HG02943 (cell line): Measurements from ENCODE around the gene NFAT5.

ENCODE experiments used
- ATAC-seq: cut with Tn5 transposase; IDR thresholded peaks from one replicate; pipeline ENCODE4 v1.9.1; 2021; ENCODE audit warnings: mild to moderate bottlenecking, low read depth, moderate library complexity; ENCODE audit not compliant: unreplicated experiment

The NFAT5 gene

DNA sequence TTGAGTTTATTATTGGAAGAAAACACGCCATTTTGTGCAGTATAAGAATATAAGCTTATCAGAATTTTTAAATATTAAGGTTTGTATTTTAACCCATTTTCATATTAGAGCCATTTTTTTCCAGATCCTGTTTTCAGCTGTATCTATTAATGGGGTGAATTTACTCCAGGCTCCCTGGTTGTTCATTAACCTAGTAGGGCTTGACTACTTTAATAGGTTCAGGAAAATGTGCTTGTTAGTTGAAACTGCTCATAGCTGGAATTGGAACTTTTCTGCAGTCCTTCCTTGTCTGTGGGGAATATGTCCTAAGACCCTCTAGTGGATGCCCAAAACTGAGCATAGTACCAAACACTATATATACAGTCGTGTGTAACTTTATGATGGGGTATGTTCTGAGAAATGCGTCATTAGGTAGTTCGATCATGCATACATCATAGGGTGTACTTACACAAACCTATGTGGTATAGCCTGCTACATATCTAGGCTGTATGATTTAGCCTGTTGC lies 28.0 kb downstream of the NFAT5 start:
- no peak for ATAC-seq

DNA sequence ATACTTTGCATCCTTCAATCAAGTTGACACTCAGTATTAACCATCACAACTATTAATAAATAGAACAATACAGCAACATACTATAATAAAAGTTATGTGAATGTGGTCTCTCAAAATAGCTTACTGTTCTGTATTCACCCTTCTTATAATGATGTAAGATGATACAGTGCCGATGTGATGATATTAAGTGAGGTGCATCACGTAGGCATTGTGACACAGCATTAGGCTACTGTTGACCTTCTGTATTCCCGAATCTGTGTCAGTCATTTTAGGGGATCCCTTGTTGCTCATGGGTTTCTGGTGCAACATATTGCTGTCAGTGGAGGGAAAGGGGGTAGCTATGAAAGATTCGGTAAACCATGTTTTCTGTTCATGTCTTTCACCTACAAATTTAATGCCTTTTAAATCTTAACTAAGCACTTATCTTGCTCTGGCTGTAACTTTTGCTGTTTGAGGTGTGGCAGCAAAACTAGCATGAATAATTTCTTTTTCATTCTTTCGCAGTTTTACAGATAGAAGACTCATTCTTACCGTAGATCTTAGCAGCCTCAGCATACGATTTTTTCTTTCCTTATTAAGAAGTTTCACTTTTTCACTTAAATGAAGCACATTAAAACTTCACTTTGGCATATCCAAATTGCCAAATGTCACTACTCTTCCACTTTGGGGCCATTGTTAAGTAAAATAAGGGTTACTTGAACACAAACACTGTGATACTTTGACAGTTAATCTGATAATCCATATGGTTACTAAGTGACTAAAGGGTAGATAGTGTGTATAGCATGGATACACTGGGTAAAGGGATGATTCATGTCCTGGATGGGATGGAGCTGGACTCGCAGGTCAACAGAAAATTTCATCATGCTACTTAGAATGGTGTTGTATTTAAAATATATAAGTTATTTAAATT lies 29.6 kb downstream of the NFAT5 start:
- ATAC-seq, result no peak

DNA sequence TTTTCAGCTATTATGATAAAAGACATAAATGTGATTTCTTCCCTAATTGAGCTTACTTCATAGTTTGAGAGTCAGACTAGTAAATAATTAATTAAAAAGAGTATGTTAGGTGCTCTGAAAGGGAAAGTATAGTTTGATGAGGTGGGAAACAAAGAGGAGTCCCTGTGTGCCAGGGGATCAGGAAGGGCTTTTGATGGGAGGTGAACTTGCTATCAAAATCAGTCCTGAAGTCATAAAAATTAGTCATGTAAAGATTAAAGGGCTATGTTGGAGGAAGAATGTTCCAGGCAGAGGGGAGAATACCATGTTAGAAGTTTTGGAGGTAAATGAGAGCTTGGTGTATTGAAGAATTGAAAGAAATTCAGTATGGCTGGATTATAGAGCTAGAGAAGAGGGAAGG lies 31.0 kb downstream of the NFAT5 start:
- ATAC-seq, result no peak

DNA sequence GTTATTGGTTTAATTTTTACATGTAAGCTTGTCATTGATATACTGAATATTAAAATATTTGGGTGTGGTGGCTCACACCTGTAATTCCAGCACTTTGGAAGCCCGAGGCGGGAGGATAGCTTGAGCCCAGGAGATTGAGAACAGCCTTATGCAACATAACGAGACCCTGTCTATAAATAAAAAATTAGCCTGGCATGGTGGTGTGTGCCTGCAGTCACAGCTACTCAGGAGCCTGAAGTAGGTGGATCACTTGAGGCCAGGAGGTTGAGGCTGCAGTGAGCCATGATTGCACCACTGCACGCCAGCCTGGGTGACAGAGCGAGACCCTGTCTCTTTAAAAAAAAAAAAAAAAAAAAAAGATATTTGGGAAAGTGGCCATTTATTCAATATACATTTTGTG lies 32.3 kb downstream of the NFAT5 start:
- ATAC-seq, result no peak

DNA sequence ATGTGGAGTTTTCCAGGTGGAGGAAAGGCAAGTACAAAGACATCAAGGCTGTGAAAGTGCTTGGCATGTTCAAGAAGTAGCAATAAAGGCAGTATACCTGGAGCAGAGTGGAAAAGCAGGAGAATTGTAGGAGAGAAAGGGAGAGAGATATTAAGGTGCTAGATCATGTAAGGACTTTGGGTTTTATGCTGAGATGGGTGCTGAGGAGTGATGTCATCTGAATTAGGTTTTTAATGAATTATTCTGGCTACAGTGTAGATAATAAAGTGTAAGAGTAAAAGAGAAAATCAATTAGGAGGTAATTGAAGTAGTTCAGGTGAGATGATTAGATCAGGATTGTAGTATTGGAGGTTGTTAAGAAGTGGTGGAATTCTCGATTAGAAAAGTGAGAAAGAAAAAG lies 34.0 kb downstream of the NFAT5 start:
- no peak for ATAC-seq

DNA sequence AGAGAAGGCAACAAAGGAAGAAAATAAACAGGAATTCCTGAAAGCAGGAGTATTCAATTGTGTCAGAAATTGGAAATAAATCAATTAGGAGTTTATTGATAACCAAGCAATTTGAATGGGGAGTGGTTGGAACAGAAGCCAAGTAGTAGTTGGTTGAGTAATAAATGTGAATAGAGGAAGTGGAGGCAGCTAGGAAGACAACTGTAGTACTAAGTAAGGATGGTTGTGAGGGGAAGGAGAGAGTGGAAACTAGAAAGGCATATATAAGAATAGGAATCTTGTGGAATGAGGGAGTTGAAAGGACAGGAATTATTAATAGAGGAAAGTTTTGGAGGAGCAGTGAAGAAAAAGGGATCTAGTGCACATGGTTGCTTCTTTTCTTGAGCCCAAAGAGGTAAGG lies 34.4 kb downstream of the NFAT5 start:
- ATAC-seq, result no peak

DNA sequence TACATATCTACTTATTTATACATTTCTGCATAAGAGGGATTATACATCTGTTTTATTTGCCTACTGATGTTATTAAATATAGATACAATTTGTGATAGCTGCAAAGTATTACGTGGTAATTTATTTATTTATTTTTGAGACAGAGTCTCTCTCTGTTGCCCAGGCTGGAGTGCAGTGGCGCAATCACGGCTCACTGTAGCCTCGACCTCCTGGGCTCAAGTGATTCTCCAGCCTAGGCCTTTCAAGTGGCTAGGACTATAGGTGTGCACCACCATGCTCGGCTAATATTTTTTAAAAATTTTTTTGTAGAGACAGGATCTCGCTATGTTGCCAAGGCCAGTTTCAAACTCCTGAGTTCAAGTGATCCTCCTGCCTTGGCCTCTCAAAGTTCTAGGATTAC lies 35.5 kb downstream of the NFAT5 start:
- ATAC-seq, result no peak

DNA sequence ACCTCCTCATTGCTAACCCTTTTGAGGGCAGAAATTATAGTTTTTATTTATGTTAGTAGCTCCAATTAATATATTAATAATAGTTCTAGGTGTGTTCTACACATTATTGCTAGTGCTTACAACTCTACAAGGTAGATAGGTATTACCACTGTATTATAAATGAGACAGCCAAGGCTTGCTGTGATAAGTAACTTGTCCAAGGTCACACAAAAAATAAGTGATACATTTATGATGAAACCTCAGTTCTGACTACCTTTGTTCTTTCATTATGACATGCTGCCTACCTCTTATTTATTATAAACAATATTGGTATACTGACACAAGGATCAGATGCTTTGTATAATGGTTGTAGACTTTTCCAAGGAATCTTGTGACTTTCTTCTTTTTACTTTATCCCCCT lies 41.2 kb downstream of the NFAT5 start:
- no peak for ATAC-seq

DNA sequence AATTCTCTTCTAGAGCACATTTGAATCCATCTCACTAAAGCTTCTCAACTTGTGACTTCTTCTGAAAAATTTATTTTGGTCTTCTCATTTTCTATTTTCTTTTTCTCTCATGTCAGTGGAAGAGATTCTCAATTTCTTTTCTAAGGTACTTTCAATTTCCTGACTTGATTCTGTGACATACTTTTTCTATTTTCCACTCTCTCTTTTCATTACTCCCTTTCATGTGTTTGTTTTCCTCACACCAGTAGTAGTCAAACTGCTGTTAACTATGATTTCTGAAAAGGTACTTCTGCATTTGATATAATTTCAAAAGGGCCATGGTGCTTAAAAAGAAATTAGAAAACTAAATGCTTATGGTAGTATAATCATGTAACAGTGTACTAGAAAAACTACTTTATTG lies 41.9 kb downstream of the NFAT5 start:
- ATAC-seq, result no peak

DNA sequence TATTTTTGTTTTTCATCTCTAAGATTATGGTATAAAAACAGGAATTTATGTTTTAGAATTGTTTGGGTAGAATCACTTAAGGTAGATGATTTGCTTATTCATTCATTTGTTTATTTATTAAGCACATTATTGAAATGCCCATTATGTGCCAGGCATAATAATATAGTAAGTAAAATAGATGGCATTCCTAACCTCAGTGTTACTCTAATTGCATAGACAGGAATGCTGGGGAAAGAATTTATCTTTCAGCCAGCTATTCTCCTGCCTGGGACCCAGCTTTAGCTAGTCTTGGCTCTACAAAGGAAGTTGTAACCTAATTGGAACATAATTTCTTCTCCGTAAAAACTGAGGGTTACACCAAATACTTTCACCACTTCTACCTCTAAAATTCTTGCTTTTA lies 44.6 kb downstream of the NFAT5 start:
- ATAC-seq, result no peak

DNA sequence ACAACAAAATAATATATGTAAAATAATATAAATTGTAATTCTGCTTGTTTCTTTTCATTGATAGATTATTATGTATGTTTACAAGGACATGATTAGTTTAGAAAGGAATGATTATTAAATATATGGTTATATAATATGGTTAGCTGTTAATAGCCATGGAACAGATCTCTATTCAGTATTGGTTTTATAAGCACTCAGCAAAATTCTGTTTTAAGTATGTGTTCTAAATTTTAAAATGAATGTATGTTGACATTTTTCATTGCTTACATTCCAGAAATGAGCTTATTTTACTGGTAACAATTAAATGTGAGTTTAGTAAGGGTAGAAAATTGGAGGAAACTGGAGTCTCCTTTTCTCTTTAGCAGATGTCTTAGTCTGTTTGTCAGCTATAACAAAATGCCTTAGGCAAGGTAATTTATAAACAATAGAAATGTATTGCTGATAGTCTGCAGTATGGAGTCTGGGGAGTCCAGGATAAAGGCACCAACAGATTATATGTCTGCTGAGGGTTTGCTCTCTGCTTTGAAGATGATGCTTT lies 45.4 kb downstream of the NFAT5 start:
- no peak for ATAC-seq

DNA sequence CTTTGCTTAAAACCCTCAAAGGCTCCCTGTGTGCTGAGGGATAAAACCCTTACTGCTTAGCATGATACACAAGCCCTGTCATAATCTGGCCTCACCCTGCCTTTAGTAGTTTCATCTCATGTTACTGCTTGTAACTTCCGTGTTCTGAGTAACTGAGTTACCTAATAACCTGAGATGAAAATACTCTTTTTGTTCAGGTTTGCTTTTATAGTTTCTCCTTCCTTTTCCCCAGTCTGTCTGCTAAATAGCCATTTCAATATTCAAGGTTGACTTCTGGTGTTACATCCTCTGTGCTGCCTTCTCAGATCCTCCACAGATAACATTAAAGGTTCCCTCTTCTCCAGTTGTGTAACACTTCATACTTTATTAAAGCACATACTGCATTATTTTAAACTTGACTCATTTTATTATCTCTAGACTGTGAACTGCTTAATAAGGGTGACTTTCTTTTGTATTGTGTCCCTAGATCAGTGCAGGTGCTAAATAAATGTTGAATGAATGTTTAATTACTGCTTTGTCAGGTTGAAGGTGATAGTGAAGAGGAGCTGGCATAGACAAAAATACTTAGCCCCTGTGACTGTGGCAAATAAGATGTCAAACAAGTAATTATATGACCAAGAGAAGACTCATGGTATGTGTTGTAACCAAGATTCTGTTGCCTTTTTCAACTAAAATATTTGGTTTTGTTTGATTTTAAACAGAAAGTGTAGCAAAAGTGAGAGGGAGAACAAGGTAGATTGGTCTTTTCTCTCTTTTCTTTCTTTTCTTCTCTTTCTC lies 47.8 kb downstream of the NFAT5 start:
- ATAC-seq, result no peak

DNA sequence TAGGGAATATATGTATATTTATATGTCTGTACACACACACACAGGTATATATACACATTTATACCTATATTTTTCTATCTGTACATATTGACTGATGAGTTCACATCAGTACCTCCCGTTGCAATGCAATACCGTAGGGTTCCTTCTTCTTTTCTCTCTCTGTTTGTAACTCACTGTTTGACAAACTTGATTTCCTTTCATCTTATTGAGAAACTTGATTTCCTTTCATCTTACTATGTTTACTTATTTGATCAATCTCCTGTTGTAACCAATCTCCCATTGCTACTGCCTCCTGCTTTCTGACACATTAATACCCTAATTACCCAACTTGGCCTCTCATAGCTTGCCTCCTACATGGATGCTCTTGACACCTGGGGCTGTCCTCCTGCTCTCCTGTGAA lies 49.8 kb downstream of the NFAT5 start:
- no peak for ATAC-seq

DNA sequence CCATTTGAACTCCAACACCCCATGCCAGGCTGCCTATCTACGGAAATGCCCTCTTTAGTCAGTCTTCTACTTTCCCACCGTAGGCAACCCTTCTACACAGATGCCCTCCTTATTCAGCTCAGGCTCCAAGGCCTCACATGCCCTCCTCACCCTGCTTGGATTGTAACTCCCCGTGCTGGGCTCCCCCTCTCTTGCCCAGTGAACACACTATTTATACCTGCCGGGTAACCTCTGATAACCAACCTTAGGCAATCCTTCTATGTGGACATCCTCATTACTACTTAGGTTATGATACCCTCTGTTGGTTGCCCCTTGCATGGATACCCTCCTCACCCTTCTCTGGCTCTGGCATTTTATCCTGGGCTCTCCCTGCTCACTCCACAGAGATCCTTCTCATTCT lies 50.3 kb downstream of the NFAT5 start:
- ATAC-seq, result no peak

DNA sequence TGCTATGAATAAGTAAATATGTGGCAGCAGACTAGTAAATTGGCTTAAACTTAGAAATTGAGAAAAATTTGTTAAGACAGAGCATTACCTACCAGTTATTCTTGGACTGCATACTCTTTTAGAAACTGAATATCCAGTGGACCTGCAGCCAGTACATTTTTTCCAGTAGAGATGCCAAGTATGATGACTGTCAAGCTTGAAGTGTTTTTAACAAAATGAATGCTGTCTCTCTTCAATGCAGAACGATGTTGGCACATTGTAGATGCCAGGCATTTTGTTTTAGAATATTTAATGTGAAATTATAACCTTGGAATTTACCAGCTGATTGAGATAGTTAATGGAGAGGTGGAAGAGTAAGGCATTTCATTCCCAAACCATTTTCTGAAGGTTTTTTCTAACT lies 52.5 kb downstream of the NFAT5 start:
- no peak for ATAC-seq

DNA sequence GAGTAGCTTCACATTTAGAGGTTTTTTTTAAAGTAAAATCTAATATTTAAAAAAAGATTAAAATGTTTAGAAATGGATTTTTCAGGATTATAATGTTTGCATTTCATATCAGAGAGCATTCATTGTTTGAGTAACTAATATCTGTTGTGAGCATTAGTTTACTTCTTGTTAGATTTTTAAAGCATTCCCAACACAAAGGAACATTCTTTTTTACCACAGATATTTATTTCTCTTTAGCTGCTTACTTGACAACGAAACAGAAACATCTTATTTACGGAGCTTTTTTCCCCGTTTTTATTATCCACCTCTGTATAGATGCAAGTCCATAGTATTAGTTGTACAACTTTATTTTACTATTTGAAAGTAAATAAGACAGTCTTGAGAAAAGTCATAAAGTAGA lies 53.0 kb downstream of the NFAT5 start:
- ATAC-seq, result no peak

DNA sequence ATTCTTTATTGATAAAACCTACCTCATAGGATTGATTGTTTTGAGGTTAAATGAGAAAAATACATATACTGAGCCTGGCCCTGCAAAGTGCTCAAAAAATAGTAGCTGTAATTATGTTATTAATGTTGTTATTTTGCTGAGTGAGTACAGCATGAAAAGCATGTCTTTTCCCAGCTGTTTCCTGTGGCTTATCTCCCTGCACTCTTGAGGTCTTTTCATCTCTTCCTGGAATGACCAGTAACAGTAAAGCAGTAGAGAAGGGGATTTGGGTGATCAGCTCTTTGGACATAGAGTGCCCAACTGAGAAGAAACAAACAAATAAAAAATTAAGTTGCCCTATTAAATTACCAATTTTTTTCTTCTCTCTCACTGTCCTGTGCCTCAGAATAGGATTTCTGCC lies 53.7 kb downstream of the NFAT5 start:
- no peak for ATAC-seq

DNA sequence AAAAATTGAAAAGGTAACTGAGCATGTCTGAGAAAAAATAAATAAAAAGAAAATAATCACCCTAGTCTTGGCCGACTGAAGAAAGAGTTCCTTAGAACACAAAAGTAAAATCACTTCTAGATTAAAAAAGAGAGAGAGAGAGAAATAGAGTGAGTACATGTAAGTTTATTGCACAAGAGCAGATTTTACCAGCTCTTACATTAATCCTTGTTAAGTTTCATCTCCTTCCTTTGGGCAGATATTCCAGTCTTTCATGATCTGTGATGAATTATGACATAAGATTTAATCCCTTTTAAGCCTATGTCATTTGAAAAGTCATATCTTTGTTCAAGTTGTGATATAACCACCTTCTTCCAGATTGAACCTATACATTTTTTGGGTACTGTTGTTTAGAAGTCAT lies 54.8 kb downstream of the NFAT5 start:
- no peak for ATAC-seq

DNA sequence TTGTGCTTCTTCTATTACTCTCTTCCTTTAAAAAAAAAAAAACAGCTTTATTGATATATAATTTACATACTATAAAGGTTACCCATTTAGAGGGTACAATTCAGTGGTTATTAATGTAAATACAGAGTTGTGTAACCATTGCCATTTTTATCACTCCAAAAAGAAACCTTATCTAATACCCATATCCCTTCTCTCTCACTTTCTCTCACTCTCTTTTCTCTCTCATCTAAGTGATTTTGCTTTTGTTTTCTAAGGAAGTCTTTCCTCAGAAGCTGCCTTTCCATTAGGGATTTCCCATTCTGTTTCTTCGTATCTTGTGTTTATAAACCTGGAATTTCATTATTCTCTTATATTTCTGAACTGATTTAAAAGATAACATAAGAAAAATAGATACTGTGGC lies 55.5 kb downstream of the NFAT5 start:
- no peak for ATAC-seq

DNA sequence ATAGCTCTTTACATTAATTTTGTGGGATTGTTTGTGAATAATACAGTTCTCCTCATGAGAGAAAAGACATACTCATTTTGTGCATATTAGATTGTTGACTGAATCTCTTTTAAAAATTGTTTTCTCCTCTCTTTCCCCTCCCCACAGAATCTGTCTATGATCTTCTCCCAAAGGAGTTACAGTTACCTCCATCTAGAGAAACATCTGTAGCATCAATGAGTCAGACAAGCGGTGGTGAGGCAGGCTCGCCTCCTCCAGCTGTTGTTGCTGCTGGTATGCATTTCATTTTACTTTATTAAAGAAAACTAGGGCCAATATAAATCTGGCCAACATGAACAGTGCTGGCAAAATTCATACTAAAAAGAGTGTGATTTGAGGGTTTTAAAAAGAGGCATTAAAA lies 60.5 kb downstream of the NFAT5 start:
- no peak for ATAC-seq

DNA sequence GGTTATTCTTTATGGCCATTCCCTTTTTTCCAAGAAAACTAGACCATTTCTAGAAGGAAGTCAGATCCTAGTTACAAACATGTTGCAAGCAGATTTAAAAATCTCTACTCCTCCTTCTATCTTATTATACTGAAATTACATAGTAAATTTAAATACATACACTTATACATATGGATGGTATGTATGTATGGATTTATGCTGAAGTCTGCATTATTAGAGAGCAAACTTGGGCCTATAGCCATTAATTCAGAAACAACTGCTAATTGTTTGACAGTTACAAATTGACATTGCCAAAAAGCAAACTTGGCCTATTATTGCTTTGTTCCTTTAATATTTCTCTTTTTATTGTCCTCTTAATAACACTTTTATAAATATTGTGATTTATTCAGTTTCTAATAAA lies 67.1 kb downstream of the NFAT5 start:
- no peak for ATAC-seq
